HG02870 (cell line): Measurements from ENCODE around the gene GTF3C1.

Experiments
- ATAC-seq: cut with Tn5 transposase; IDR thresholded peaks from one replicate; pipeline ENCODE4 v1.9.1; 2021; ENCODE audit warnings: mild to moderate bottlenecking, moderate library complexity; ENCODE audit not compliant: unreplicated experiment

GTF3C1 gene

GRCh38 chr16:27520982-27521673 is 28.6 kb downstream of the GTF3C1 start:
- ATAC-seq = no peak

- no peak for ATAC-seq
These were observed 31.5 kb downstream of the GTF3C1 start for GRCh38 chr16:27518226-27518625.

GRCh38 chr16:27517664-27518063 is 32.0 kb downstream of the GTF3C1 start:
- ATAC-seq = no peak

GRCh38 chr16:27516365-27516764 is 33.3 kb downstream of the GTF3C1 start:
- no peak for ATAC-seq

GRCh38 chr16:27515874-27516353 is 33.8 kb downstream of the GTF3C1 start:
- peak; percentile 51 for ATAC-seq

GRCh38 chr16:27514806-27515205 is 34.9 kb downstream of the GTF3C1 start:
- no peak for ATAC-seq

GRCh38 chr16:27511657-27512448 is 37.9 kb downstream of the GTF3C1 start:
- ATAC-seq = no peak

GRCh38 chr16:27508476-27508875 is 41.2 kb downstream of the GTF3C1 start:
- ATAC-seq = no peak

- ATAC-seq = no peak
These were observed 42.9 kb downstream of the GTF3C1 start for GRCh38 chr16:27506771-27507170.

GRCh38 chr16:27505297-27506236 is 44.1 kb downstream of the GTF3C1 start:
- no peak for ATAC-seq

- no peak for ATAC-seq
These were observed 46.1 kb downstream of the GTF3C1 start for GRCh38 chr16:27503662-27504061.

- ATAC-seq = no peak
These were observed 48.9 kb downstream of the GTF3C1 start for GRCh38 chr16:27500801-27501200.

- ATAC-seq = no peak
These were observed 50.1 kb downstream of the GTF3C1 start for GRCh38 chr16:27499659-27500055.

GRCh38 chr16:27498916-27499658 is 50.6 kb downstream of the GTF3C1 start:
- no peak for ATAC-seq

GRCh38 chr16:27498031-27498825 is 51.5 kb downstream of the GTF3C1 start:
- ATAC-seq = no peak

GRCh38 chr16:27495191-27495590 is 54.5 kb downstream of the GTF3C1 start:
- ATAC-seq = no peak

- ATAC-seq = no peak
These were observed 57.1 kb downstream of the GTF3C1 start for GRCh38 chr16:27492588-27492979.

- ATAC-seq = no peak
These were observed 57.7 kb downstream of the GTF3C1 start for GRCh38 chr16:27491894-27492587.

- no peak for ATAC-seq
These were observed 59.8 kb downstream of the GTF3C1 start for GRCh38 chr16:27489906-27490305.
